ENCODE measurements around the gene ZCCHC4. TPM values are rescaled to one million over a fixed set of nuclear protein-coding genes. Genes with fewer than 3 reads are reported as not detected.
A peak's percentile ranks its signal among the peaks of the same experiment; 100 is the strongest.

The ZCCHC4 gene
- total and polyA plus RNA-seq, 4 donors: 4.3 to 24.3 (median 7.6) TPM

- no peak for ATAC-seq (ENCODE audit: insufficient read depth, low FRiP score)
- DNase-seq: peak in 1 of 3 donors; percentile 8
- WGBS, 2 donors: 79 to 89% methylated on average over 7 of the region's 7 CpGs
- TF ChIP-seq CTCF (IDR thresholded peaks at IDR 0.05; ENCODE audit: control extremely low read depth, extremely low read depth): no peak
- H3K9ac ChIP-seq (ENCODE audit: insufficient read depth in 1 of 2, low read length in 2 of 2): no peak overlapping the region
- no peaks in the 10 kb centered on the region for H3K36me3 ChIP-seq (ENCODE audit: control insufficient read depth in 4 of 4, insufficient read depth in 4 of 4, low read length in 4 of 4)
- H3K4me1 ChIP-seq (ENCODE audit: control insufficient read depth in 5 of 5, insufficient read depth in 5 of 5, low read length in 5 of 5): peaks cover 0 to 3% (median 0%) of the 10 kb centered on the region in 5 donors
- no peak overlapping the region for H3K27ac ChIP-seq (ENCODE audit: low read depth in 1 of 2, low read length in 1 of 2)
- no peaks in the 10 kb centered on the region for H3K27me3 ChIP-seq (ENCODE audit: control insufficient read depth in 3 of 3, insufficient read depth in 3 of 3, low read length in 2 of 3)
- H3K9me3 ChIP-seq (ENCODE audit: control insufficient read depth in 4 of 4, insufficient read depth in 3 of 4, low read length in 3 of 4): peaks cover 0 to 3% (median 0%) of the 10 kb centered on the region in 4 donors
- no peak overlapping the region for H3K4me3 ChIP-seq
Observed at GRCh38 chr4:25307596-25307995, 5.0 kb upstream of the ZCCHC4 start.

- no peaks in the 10 kb centered on the region for H3K27me3 ChIP-seq (ENCODE audit: control insufficient read depth in 3 of 3, insufficient read depth in 3 of 3, low read length in 2 of 3)
- DNase-seq (no peak), ATAC-seq (ENCODE audit: insufficient read depth, low FRiP score) (no peak)
- TF ChIP-seq CTCF (IDR thresholded peaks at IDR 0.05; ENCODE audit: control extremely low read depth, extremely low read depth): no peak
- H3K36me3 ChIP-seq (ENCODE audit: control insufficient read depth in 4 of 4, insufficient read depth in 4 of 4, low read length in 4 of 4): no peaks in the 10 kb centered on the region
- no peak overlapping the region for H3K4me3 ChIP-seq
- peaks cover 0 to 3% (median 2%) of the 10 kb centered on the region in 5 donors for H3K4me1 ChIP-seq (ENCODE audit: control insufficient read depth in 5 of 5, insufficient read depth in 5 of 5, low read length in 5 of 5)
- 71 to 77% methylated on average over 2 of the region's 2 CpGs for WGBS, 2 donors
- H3K9ac ChIP-seq (ENCODE audit: insufficient read depth in 1 of 2, low read length in 2 of 2): no peak overlapping the region
- H3K27ac ChIP-seq (ENCODE audit: low read depth in 1 of 2, low read length in 1 of 2): no peak overlapping the region
- H3K9me3 ChIP-seq (ENCODE audit: control insufficient read depth in 4 of 4, insufficient read depth in 3 of 4, low read length in 3 of 4): peaks cover 0 to 3% (median 0%) of the 10 kb centered on the region in 4 donors
Observed at GRCh38 chr4:25308306-25308705, 4.3 kb upstream of the ZCCHC4 start.

- H3K27ac ChIP-seq (ENCODE audit: low read depth in 1 of 2, low read length in 1 of 2): no peak overlapping the region
- no peak overlapping the region for H3K4me3 ChIP-seq
- no peak for TF ChIP-seq CTCF (IDR thresholded peaks at IDR 0.05; ENCODE audit: control extremely low read depth, extremely low read depth)
- H3K4me1 ChIP-seq (ENCODE audit: control insufficient read depth in 5 of 5, insufficient read depth in 5 of 5, low read length in 5 of 5): peaks cover 0 to 7% (median 6%) of the 10 kb centered on the region in 5 donors
- H3K9me3 ChIP-seq (ENCODE audit: control insufficient read depth in 4 of 4, insufficient read depth in 3 of 4, low read length in 3 of 4): no peaks in the 10 kb centered on the region
- no peaks in the 10 kb centered on the region for H3K36me3 ChIP-seq (ENCODE audit: control insufficient read depth in 4 of 4, insufficient read depth in 4 of 4, low read length in 4 of 4)
- ATAC-seq (ENCODE audit: insufficient read depth, low FRiP score) (no peak), DNase-seq (no peak)
- WGBS, 2 donors: 76 to 77% methylated on average over 7 of the region's 7 CpGs
- no peak overlapping the region for H3K9ac ChIP-seq (ENCODE audit: insufficient read depth in 1 of 2, low read length in 2 of 2)
- no peaks in the 10 kb centered on the region for H3K27me3 ChIP-seq (ENCODE audit: control insufficient read depth in 3 of 3, insufficient read depth in 3 of 3, low read length in 2 of 3)
Observed at GRCh38 chr4:25308761-25309160, 3.8 kb upstream of the ZCCHC4 start.
